Measurements from ENCODE around the gene ABT1. TPM values are rescaled to one million over a fixed set of nuclear protein-coding genes. Genes with fewer than 3 reads are reported as not detected.

ABT1 gene
- 11.7 and 12.0 TPM in 2 replicates for total RNA-seq

GRCh38 chr6:26596579-26597388 is at the start of gene ABT1:
TSS of gene ABT1 (plus strand) at chr6:26596953. CDS start at chr6:26596983, 30 bp downstream.

Other genes starting within 250 kb of the ABT1 start
- 8.1 and 9.1 TPM in 2 replicates for gene BTN3A2, start 231.8 kb upstream of the ABT1 start, total RNA-seq
- 2.1 and 3.8 TPM in 2 replicates for gene BTN2A2, start 213.8 kb upstream of the ABT1 start, total RNA-seq
- 6.2 and 7.8 TPM in 2 replicates for gene BTN3A1, start 194.7 kb upstream of the ABT1 start, total RNA-seq
- gene BTN3A3, start 156.4 kb upstream of the ABT1 start, total RNA-seq = 8.3 and 14.8 TPM in 2 replicates
- gene BTN2A1, start 139.0 kb upstream of the ABT1 start, total RNA-seq = 10.5 and 12.6 TPM in 2 replicates
- gene BTN1A1, start 96.7 kb upstream of the ABT1 start, total RNA-seq = not detected in 2 replicates
- gene HMGN4, start 58.6 kb upstream of the ABT1 start, total RNA-seq = 35.6 and 43.3 TPM in 2 replicates
- 12.0 and 12.1 TPM in 2 replicates for gene ZNF322, start 62.8 kb downstream of the ABT1 start, total RNA-seq

Data from cardiac atrium fibroblast (primary cell).